Psoas muscle (tissue), 8 donors: Measurements from ENCODE around the gene RPS6KA6. TPM values are rescaled to one million over a fixed set of nuclear protein-coding genes. Genes with fewer than 3 reads are reported as not detected.

Experiments
- ATAC-seq, 4 donors: fragments of 200-7000 bp; cut with Tn5 transposase; one replicate each; pipeline ENCODE4 v1.9.1; 2020; ENCODE audit warnings: moderate library complexity in 3 of 4, mild to moderate bottlenecking in 2 of 4
- DNase-seq, 2 donors: peaks; one replicate each; pipeline ENCODE4 v3.0.0-alpha.2; 2020
- H3K27ac ChIP-seq: fragments of 200-600 bp; one replicate; pipeline ENCODE4 v1.8.0; 2022
- H3K27me3 ChIP-seq, 3 donors: fragments of 200-600 bp in 1 of 3; one replicate each; pipeline versions ENCODE4 v1.6.1 to v1.8.0; 2013 to 2022; ENCODE audit warnings: low read length in 2 of 3, mild to moderate bottlenecking in 2 of 3, moderate library complexity in 1 of 3; ENCODE audit not compliant: insufficient read depth in 3 of 3
- H3K36me3 ChIP-seq, 2 donors: fragments of 200-600 bp in 1 of 2; one replicate each; pipeline versions ENCODE4 v1.6.1 to v1.8.0; 2013 to 2022; ENCODE audit warnings: low read depth in 1 of 2, mild to moderate bottlenecking in 1 of 2, moderate library complexity in 1 of 2; ENCODE audit not compliant: insufficient read depth in 1 of 2
- H3K4me1 ChIP-seq: fragments of 200-600 bp; one replicate; pipeline ENCODE4 v1.8.0; 2022
- H3K4me3 ChIP-seq: fragments of 200-600 bp; one replicate; pipeline ENCODE4 v1.8.0; 2022; ENCODE audit warnings: mild to moderate bottlenecking
- H3K9me3 ChIP-seq: fragments of 200-600 bp; one replicate; pipeline ENCODE4 v1.8.0; 2022
- CTCF ChIP-seq: fragments of 200-600 bp; IDR thresholded peaks from one replicate; pipeline ENCODE4 v1.8.0; 2022; ENCODE audit warnings: antibody characterized with exemption
- WGBS, 3 donors: extraction: QIAGEN DNeasy Blood & Tissue Kit; methylation state at CpG; one replicate each; pipeline versions ENCODE4 v1.1.6 to v1.1.7; 2013; 5-methylcytosine and 5-hydroxymethylcytosine counted together
- intact Hi-C, 2 donors: fragments of 100-400 bp; cut with DNase I; formaldehyde crosslinking; loops; one replicate each; pipeline versions ENCODE4 v1.11.0 to v1.14.2; 2022
- polyA plus RNA-seq, 3 donors: library from polyadenylated mRNA; stranded (reverse); fragments of 200-250 nt; gene quantifications; one replicate each; pipeline ENCODE4 v1.2.3, GENCODE V29; 2013
- total RNA-seq, 4 donors: library from RNA; stranded (reverse); fragmentation: NEBNext Ultra II Directional in 2 of 4; extraction: Animal tissue kit (Norgen Biotek cat#: 25700) in 2 of 4; gene quantifications; one replicate each; pipeline versions ENCODE4 v1.2.1 to v1.2.4, GENCODE V29; 2021 to 2023
- donor health status: healthy with polysubstance abuse.
- donor health status: DM: no; HTN: no; CAD: no; lungs with moderate emphysema.
- donor health status: Bipolar disorder and iron deficiency.
- donor health status: healthy.
- donor health status: DM: yes; HTN: yes; CAD: no.
- donor health status: DM: no; HTN: no; CAD: no.
- donor health status: DM: no; HTN: no; CAD: no.
- donor health status: DM: yes; HTN: yes; CAD: no.

RPS6KA6 gene
- total and polyA plus RNA-seq, 7 donors: 0.10 to 2.0 (median 0.14) TPM

GRCh38 chrX:84162401-84162800 is 25.6 kb downstream of the RPS6KA6 start:
- no peak for DNase-seq
- no peak overlapping the region for H3K4me3 ChIP-seq
- no peaks in the 10 kb centered on the region for H3K36me3 ChIP-seq
- TF ChIP-seq CTCF: no peak
- H3K27me3 ChIP-seq: peaks cover 0 to 13% (median 0%) of the 10 kb centered on the region in 3 donors
- no peaks in the 10 kb centered on the region for H3K9me3 ChIP-seq
- no peaks in the 10 kb centered on the region for H3K4me1 ChIP-seq
- no peak for ATAC-seq
- intact Hi-C loops: no loop called here
- H3K27ac ChIP-seq: no peak overlapping the region

DNA sequence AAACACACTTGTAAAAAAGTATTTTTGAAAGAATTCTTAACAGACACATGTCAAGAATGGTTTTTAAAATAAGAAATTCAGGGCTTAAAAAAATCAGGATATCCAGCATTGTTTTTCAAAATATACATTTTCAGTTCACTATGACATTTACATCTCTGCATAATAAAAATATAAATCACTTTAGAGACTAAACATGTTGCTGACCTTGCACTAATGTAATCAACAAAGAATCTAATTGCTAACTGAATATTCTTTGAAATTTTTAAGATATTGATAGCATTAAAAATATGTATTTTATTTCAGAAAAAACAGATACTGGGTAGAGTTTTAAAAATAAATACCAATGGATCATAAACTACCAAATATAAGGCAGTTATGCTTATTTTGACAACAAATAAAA is 26.4 kb downstream of the RPS6KA6 start:
- ATAC-seq (no peak), DNase-seq (no peak)
- Histone ChIP-seq H3K9me3 (no peaks in the 10 kb centered on the region), H3K36me3 (no peaks in the 10 kb centered on the region), H3K27ac (no peak overlapping the region), H3K27me3 (peaks cover 0 to 13% (median 0%) of the 10 kb centered on the region in 3 donors), H3K4me3 (no peak overlapping the region), H3K4me1 (no peaks in the 10 kb centered on the region)
- TF ChIP-seq CTCF: no peak
- intact Hi-C loops: no loop called here

GRCh38 chrX:84160736-84161135 is 27.3 kb downstream of the RPS6KA6 start:
- DNase-seq (no peak), ATAC-seq (no peak)
- H3K9me3 ChIP-seq: no peaks in the 10 kb centered on the region
- H3K27me3 ChIP-seq: peaks cover 0 to 13% (median 0%) of the 10 kb centered on the region in 3 donors
- TF ChIP-seq CTCF: no peak
- H3K4me1 ChIP-seq: no peaks in the 10 kb centered on the region
- no peaks in the 10 kb centered on the region for H3K36me3 ChIP-seq
- H3K4me3 ChIP-seq: no peak overlapping the region
- intact Hi-C loops: no loop called here
- 80 to 94% (median 92%) methylated on average over 4 of the region's 4 CpGs for WGBS, 3 donors
- H3K27ac ChIP-seq: no peak overlapping the region

- no peak for ATAC-seq
- intact Hi-C loops: no loop called here
- no peak overlapping the region for H3K4me3 ChIP-seq
- no peaks in the 10 kb centered on the region for H3K4me1 ChIP-seq
- WGBS, 3 donors: 62 to 88% (median 82%) methylated on average over 1 of the region's 1 CpG
- no peaks in the 10 kb centered on the region for H3K36me3 ChIP-seq
- no peaks in the 10 kb centered on the region for H3K9me3 ChIP-seq
- peaks cover 0 to 11% (median 0%) of the 10 kb centered on the region in 3 donors for H3K27me3 ChIP-seq
- H3K27ac ChIP-seq: no peak overlapping the region
- DNase-seq: no peak
- TF ChIP-seq CTCF: no peak
These were observed 31.2 kb downstream of the RPS6KA6 start for GRCh38 chrX:84156821-84157220.

GRCh38 chrX:84155938-84156337 is 32.1 kb downstream of the RPS6KA6 start:
- Histone ChIP-seq H3K4me1 (no peaks in the 10 kb centered on the region), H3K4me3 (no peak overlapping the region), H3K36me3 (no peaks in the 10 kb centered on the region), H3K9me3 (no peaks in the 10 kb centered on the region), H3K27ac (no peak overlapping the region), H3K27me3 (peaks cover 0 to 11% (median 0%) of the 10 kb centered on the region in 3 donors)
- no peak for ATAC-seq
- WGBS, 3 donors: 67 to 98% (median 88%) methylated on average over 3 of the region's 3 CpGs
- intact Hi-C loops: no loop called here
- TF ChIP-seq CTCF: no peak
- no peak for DNase-seq
